ENCODE results near the gene SIGMAR1.

SIGMAR1 gene

DNA sequence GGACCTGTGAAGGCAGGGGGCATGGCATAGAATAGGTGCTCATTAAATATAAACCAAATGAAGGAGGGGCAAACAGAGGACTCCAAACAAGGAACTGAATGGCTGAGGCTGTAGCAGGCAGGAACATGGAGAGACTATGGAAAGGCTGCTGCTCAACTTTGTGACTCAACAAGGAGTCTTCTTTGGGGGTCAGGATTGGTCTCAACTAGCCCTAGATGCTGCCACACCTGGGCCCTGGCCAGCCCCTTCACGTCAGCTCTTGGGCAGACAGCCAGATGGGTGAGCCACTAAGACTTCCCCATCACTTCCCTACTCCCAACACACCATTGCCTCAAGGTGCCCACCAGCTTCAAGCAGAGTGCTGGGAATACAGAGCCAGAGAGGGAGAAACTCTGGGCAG lies 36.7 kb downstream of the SIGMAR1 start:
- DNase-seq = no peak

- no peak for DNase-seq
Observed at GRCh38 chr9:34599546-34599945, 38.0 kb downstream of the SIGMAR1 start.

DNA sequence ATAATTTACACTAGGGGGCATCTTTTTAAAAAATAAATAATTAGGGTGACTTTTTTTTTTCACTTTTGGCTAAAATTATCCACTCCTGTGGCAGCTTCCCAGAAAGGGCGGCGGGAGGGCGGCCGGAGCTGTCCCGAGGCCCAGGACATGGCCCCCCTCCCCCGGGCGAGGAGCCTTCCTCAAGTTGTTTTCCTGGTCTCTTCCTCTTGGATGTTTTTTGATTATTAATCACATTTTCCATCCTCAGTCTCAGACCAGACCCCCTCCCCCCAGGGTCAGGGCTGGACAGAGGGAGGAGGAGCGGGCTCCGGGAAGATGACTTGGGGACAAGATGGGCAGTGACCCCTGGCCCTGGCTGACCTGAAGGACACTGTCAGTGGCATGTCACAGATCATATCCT lies 43.4 kb downstream of the SIGMAR1 start:
- no peak for DNase-seq

DNA sequence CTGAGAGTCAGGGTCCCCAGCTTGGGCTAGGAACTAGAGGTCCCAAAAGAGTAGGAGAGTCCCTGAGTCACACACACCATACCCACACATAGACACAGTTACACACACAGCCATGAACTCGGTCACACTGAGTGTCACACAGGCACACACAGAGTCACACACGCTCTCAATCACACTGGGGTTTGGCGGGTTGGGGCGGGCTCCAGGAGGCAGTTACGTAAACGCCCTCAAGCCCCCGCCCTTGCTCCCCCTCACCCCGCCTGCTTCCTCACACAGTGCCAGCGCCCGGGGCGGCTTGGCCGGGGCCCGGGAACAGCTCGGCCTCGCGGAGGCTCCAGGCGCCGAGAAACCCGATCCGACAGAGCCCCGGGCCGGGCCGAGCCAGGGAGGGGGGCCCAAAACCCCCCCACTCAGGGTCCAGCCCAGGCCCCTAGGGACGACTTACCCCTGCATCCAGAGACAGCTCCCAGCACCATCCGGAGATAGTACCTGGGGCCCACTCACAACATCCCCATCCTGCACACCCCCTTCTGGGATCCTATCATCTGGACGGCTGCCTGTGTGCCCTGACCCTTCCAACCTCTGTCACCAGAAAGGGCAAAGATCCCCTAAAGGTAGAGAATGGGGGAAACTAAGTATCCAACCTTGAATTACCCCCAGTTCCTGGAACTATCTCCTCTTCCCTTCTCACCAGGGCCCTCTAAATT lies 44.5 kb downstream of the SIGMAR1 start:
- no peak for DNase-seq

DNA sequence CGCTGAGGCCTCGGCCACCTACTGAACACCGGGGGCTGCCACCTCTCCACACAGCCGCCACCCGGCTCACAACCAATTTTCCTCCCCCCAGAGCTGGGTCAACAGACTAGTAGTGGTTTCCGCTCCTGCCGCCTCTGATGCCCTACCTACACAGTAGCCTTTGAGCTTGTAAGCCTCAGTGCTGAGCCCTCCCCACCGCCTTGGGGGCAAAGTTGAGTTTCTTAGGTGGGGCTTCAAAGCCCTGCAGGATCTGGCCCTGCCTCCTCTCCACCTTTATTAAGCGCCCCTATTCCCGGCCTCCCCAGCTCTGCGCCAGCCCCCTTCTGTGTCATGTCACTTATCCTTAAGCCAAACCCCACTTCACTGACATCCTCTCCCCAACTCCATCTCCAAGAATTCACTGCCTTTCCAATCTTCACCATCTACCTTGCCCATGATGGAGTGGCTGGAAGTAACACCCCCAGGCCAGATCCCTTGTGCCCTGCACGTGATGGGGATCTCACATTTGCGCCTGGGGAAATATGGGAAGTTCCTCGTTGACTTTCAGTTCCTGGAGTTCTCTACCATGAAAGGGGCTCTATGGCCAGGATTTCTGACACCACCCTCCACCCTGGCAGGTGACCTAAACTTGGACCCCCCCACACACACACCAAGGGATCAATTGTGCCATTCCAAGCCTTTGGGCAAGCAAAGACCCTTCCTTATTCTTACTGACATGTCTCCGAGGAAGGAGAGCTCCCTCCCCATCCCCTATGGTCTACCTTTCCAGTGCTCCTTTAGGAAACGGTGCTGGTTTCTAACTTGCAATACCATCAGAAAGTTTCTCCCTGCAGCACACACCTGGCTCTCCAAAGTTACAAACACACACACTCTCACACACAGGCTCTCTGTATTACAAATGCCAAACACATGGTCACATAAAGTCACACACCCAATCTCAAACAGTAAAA lies 45.4 kb downstream of the SIGMAR1 start:
- no peak for DNase-seq

DNA sequence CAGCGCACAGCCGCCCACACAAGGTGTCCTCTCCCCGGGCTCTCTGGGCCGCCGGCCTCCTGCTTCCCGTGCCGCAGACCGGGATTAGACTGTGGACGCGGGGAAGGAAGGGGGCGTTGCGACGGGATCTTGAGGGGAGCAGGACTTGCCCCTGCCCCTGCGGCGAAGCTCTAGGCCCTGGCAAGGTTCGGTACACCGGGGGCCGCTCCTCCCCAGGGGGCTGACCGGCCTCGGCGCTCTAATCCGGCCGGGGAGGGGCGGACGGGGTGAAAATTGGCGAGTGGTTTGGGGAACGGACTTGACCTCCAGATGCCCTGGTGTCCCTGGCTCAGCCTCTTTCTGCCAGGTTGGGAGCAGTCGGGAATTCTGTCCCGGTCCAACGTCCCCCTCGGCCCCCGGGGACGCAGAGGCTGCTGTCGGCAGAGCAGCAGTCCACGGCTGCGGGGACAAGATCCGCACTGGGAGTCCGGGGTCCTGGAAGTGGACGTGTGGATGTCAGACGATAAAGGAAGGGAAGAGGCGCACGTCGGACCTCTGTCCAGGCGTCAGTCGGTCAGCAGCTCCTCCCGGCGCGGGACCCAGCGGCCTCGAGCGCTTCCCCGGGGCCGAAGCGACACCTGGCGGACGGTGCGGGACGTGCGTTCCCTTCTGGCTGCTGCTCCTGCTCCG lies 46.2 kb downstream of the SIGMAR1 start:
- peak; percentile 85 for DNase-seq

GRCh38 chr9:34590381-34591247 lies 47.0 kb downstream of the SIGMAR1 start:
- peak; percentile 12 for DNase-seq

DNA sequence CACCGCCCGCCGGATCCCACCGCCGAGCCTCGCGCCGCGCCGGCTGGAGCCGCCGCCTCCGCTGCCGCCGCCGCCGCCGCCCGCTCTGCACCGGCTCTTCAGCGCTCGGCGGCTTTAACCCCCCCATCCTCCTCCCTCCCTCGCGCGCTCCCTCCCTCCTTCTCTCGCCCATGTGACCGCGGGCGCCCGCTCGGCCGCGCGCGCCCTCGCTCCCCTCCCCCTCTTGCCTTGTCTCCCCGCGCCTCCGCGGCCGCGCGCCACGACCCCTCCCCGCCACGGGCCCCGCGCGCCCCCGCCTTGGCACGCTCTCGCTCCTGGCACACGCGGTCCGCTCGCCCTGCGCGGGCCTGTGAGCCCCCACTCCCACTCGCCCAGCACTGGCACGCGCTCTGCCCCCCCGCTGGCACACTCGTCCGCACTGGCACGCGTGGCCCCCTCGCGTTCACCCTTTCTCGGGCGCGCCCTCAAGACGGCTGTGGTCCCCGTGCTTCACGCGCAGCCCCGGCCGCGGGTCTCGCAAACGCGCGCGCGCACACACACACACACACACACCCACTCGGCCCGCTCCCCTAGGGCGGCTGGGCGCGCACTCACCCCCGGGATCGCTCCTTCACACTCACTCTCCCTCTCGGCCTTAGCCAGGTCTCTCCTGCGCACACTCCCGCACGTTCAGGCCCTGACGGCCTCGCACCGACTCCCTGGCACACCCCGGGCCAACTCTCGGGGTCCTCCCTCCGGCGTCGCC lies 47.8 kb downstream of the SIGMAR1 start, which contains the start of gene CNTFR:
Gene CNTFR (minus strand): TSS at position 89 of the 745 bp plus-strand sequence. CDS start 20,743 bp downstream, outside the sequence.
- DNase-seq = peak; percentile 26

DNA sequence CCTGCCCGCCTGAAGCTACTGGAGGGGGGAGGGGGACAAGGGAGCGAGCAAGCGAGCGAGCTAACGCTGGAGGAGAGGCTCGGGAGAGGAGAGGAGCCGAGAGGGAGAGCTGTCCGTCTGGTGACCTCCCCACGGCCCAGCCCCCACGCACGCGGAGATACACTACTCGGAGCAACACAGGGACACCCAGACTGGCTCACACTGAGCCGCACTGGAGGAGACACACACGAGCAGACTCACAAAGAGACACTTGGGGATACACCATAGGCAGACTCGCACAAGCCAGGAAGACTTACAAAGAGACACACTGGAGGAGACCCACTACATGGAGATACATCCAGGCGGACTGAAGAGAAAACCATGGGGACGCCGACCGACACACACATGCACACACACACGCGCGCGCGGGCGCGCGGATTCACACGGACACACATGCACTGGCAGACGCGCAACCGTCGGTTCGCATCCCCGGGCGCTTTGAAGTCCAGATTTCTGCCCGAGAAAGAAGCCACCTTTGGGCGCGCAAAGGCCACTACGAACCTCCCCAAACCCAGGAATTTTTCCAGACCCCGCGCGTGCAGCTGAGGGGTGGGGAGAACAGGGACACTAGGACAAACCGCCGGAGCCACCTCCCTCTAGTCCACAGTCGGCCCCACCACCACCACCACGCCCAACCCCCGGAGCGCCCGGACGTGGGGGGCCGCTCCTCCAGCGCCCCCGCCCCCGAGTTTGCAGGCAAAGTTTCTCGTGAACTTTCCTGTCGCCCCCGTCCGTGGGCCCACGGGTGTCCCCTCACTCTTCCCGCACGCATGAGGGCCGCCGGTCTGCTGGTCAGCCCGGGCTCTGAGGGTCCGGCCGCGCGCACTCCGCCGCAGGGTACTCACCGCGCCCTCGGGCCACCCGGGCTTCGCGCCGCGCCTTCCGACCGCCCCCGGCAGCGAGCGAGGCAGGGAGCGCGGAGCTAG lies 48.6 kb downstream of the SIGMAR1 start:
- no peak for DNase-seq

DNA sequence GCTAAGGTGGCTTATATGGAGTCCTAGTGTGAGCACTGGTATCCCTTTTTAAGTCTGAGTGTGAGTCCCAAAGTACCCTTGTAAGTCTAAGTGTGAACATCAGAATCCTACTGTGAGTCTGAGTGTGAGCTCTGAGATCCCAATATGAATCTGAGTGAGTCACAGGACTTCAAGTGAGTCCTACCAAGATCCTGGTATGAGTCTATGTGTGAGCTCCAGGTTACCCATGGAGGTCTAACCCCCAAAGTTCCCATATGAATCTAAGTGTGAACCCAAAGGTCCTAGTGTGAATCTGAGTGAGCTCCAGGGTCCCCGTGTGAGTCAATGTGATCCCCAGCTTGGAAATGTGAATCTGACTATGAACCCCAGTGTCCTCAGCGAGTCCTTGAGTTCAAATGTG lies 50.3 kb downstream of the SIGMAR1 start:
- no peak for DNase-seq

- DNase-seq = no peak
Observed at GRCh38 chr9:34585946-34586669, 51.5 kb downstream of the SIGMAR1 start.

GRCh38 chr9:34584970-34585369 lies 52.6 kb downstream of the SIGMAR1 start:
- DNase-seq = no peak
